ENCODE data around the gene SLC6A13. TPM values are rescaled to one million over a fixed set of nuclear protein-coding genes. Genes with fewer than 3 reads are reported as not detected.

Gene SLC6A13
- total and polyA plus RNA-seq, 12 donors, result 0.87 to 6.1 (median 3.2) TPM

DNA sequence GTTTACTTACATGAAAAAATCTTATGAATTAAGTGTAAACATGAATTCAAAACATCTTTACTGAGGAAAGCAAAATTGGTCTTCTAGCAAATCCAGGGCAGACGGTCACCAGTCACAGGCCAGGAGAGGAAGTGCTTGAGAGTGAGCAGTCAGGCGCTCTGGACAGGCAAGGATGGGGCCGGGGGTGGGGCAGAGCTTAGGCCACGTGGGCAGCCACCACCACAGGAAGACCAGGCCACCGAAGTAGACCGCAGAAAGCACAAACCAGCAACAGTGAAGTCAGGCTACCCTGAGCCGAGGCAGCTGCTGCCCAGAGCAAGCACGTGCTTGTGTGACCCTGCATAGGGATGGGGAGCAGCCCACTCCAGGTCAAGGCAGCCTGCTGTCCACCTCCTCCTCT lies 82.2 kb downstream of the SLC6A13 start:
- Histone ChIP-seq H3K4me1 (peaks cover 27 to 82% (median 71%) of the 10 kb centered on the region in 9 donors), H3K27me3 (no peaks in the 10 kb centered on the region), H3K9me3 (no peaks in the 10 kb centered on the region), H3K4me3 (peak overlapping the region in 5 of 10 donors; percentile 18 to 43 (median 40)), H3K36me3 (no peaks in the 10 kb centered on the region), H3K27ac (peak overlapping the region in 9 of 10 donors; percentile 42 to 84 (median 79))
- TF ChIP-seq, protein P1, sequence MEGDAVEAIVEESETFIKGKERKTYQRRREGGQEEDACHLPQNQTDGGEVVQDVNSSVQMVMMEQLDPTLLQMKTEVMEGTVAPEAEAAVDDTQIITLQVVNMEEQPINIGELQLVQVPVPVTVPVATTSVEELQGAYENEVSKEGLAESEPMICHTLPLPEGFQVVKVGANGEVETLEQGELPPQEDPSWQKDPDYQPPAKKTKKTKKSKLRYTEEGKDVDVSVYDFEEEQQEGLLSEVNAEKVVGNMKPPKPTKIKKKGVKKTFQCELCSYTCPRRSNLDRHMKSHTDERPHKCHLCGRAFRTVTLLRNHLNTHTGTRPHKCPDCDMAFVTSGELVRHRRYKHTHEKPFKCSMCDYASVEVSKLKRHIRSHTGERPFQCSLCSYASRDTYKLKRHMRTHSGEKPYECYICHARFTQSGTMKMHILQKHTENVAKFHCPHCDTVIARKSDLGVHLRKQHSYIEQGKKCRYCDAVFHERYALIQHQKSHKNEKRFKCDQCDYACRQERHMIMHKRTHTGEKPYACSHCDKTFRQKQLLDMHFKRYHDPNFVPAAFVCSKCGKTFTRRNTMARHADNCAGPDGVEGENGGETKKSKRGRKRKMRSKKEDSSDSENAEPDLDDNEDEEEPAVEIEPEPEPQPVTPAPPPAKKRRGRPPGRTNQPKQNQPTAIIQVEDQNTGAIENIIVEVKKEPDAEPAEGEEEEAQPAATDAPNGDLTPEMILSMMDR (IDR thresholded peaks at IDR 0.05), result no peak
- DNase-seq (peak in 1 of 2 donors; percentile 59), ATAC-seq (peak in 7 of 8 donors; percentile 14 to 69 (median 52))
- 31 to 54% methylated on average over 8 of the region's 8 CpGs for WGBS, 2 donors
- intact Hi-C loops (cut with DNase I), result no loop called here

DNA sequence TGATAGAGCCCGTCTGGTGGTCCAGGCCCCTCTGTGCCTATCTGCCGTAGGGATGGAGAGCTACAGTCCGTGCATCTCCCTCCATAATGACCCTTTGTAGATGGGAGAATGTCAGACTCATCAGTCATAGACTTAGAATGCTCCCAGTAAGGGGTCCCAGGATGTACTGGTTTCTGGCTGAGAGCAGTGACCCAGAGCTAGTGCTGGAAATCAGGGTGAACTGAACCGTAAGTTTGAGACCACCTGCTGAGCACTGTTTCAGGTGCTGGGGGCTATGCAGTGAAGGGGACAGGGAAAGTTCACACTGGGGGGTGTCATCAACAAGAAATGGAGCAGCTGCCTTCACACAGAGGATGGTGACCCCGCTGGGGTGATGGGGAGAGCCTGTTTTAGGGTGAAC lies 82.8 kb downstream of the SLC6A13 start:
- Histone ChIP-seq H3K4me3 (peak overlapping the region in 3 of 10 donors; percentile 2 to 43 (median 5)), H3K27me3 (no peaks in the 10 kb centered on the region), H3K27ac (peak overlapping the region in 9 of 10 donors; percentile 42 to 84 (median 79)), H3K36me3 (no peaks in the 10 kb centered on the region), H3K4me1 (peaks cover 32 to 87% (median 74%) of the 10 kb centered on the region in 9 donors), H3K9me3 (no peaks in the 10 kb centered on the region)
- ATAC-seq (no peak), DNase-seq (no peak)
- intact Hi-C loops (cut with DNase I), result no loop called here
- WGBS, 2 donors, result 65 to 72% methylated on average over 5 of the region's 5 CpGs
- TF ChIP-seq, protein P1 (IDR thresholded peaks at IDR 0.05), result no peak

DNA sequence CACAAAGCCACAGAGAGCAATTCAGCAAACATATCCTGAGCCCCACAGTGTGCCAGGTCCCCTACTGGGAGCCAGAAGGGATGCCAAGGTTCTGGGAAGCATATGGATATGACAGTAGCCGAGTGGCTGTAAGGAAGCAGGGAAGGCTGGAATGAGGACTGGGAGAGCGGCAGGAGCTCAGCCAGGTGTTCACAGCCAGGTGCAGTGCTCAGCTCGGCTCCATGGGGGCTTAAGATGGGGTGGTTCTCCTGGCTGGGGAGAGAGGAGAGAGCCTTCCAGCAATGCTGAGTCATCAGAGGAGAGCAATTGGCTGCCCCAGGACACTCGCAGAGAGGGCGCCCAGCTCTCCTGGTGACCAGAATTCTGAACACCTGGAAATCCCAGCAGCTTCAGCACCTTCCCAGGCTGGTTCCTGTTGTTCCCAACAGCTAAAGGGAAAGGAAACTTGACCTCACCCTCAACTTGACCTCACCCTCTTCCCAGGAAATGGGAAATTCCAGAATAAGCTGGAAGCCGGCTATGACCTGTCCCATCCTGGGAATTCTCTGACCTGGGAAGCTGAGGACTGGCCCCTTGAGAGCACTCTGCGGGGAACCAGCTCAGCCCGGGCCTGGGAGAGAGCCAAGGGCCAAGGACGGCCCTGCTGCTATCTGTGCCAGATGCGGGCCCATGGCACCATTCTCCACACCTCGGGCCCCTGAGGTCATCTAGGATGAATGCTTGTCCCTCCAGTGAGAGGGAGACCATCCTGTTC lies 83.3 kb downstream of the SLC6A13 start:
- 51 to 61% methylated on average over 11 of the region's 11 CpGs for WGBS, 2 donors

DNA sequence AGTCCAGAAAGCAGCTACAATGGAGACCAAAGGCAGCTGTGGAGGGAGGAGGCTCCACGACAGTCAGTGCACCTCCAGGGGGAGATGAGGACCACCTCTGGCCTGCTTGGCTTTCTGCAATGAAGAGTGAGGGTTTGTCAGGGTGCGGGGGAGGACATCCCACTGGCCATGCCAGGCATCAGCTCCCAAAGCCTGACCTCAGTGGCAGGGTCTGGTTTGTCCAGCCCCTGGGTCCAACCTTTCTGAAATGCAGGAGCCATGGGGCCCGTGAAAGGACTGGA lies 83.9 kb downstream of the SLC6A13 start:
- ATAC-seq (no peak), DNase-seq (no peak)
- Histone ChIP-seq H3K4me1 (peaks cover 38 to 95% (median 83%) of the 10 kb centered on the region in 9 donors), H3K27me3 (no peaks in the 10 kb centered on the region), H3K9me3 (no peaks in the 10 kb centered on the region), H3K36me3 (no peaks in the 10 kb centered on the region), H3K27ac (peak overlapping the region in 9 of 10 donors; percentile 42 to 84 (median 79)), H3K4me3 (peak overlapping the region in 1 of 10 donors; percentile 2)
- WGBS, 2 donors, result 68 to 70% methylated on average over 3 of the region's 3 CpGs
- TF ChIP-seq, protein P1 (IDR thresholded peaks at IDR 0.05), result no peak
- intact Hi-C loops (cut with DNase I), result no loop called here

More for the DNA sequence above, 83.3 kb downstream of the SLC6A13 start:
- intact Hi-C loops (cut with DNase I), result no loop called here
- Histone ChIP-seq H3K4me3 (peak overlapping the region in 1 of 10 donors; percentile 2), H3K9me3 (no peaks in the 10 kb centered on the region), H3K27ac (peak overlapping the region; percentile 24 to 84 (median 79)), H3K36me3 (no peaks in the 10 kb centered on the region), H3K27me3 (no peaks in the 10 kb centered on the region), H3K4me1 (peaks cover 37 to 89% (median 79%) of the 10 kb centered on the region in 9 donors)
- DNase-seq, result peak; percentile 53 to 59
- TF ChIP-seq, protein P1 (IDR thresholded peaks at IDR 0.05), result no peak
- ATAC-seq, result peak; percentile 14 to 48 (median 24)

Data from heart right ventricle (tissue), 16 donors.